OCI-LY3 (cell line): ENCODE results near the gene TP63.

Experiments
- H2AFZ ChIP-seq: fragments of 200-600, 300-600 bp; shearing (Covaris generic); 2 replicates; pipeline ENCODE4 v1.6.0; 2014; ENCODE audit warnings: antibody characterized with exemption, low read depth, low read length
- H3K27ac ChIP-seq: fragments of 200-600, 300-600 bp; sonication (generic); 2 replicates; pipeline ENCODE4 v1.5.1; 2014; ENCODE audit warnings: mild to moderate bottlenecking, low read length, moderate library complexity, mixed read lengths
- H3K27me3 ChIP-seq: fragments of 200-600, 300-600 bp; sonication (generic); 2 replicates; pipeline ENCODE4 v1.6.1; 2014; ENCODE audit warnings: low read depth, low read length, mixed read lengths
- H3K36me3 ChIP-seq: fragments of 200-600, 300-600 bp; sonication (generic); replicated peaks from 2 replicates; pipeline ENCODE3; 2014; ENCODE audit warnings: low read depth, low read length, mixed read lengths
- H3K4me1 ChIP-seq: fragments of 300-600, 200-600 bp; sonication (generic); 2 replicates; pipeline ENCODE4 v1.6.1; 2014; ENCODE audit warnings: low read length, mixed read lengths
- H3K4me2 ChIP-seq: fragments of 200-600, 300-600 bp; sonication (generic); 2 replicates; pipeline ENCODE4 v1.6.1; 2014; ENCODE audit warnings: low read length, mixed read lengths
- H3K4me3 ChIP-seq: fragments of 300-600, 200-600 bp; sonication (generic); 2 replicates; pipeline ENCODE4 v1.5.1; 2014; ENCODE audit warnings: antibody characterized with exemption, mild to moderate bottlenecking, low read length, moderate library complexity
- H3K79me2 ChIP-seq: fragments of 300-600, 200-600 bp; shearing (Covaris generic); 2 replicates; pipeline ENCODE4 v1.6.1; 2014; ENCODE audit warnings: mild to moderate bottlenecking, low read length, mixed read lengths
- H3K9ac ChIP-seq: fragments of 300-600, 200-600 bp; shearing (Covaris generic); 2 replicates; pipeline ENCODE4 v1.6.0; 2014; ENCODE audit warnings: mild to moderate bottlenecking, low read length, moderate library complexity
- H3K9me3 ChIP-seq: fragments of 200-600, 300-600 bp; shearing (Covaris generic); 2 replicates; pipeline ENCODE4 v1.6.1; 2014; ENCODE audit warnings: low read length, mixed read lengths; ENCODE audit not compliant: insufficient read depth
- H4K20me1 ChIP-seq: fragments of 200-600, 300-600 bp; sonication (generic); 2 replicates; pipeline ENCODE4 v1.6.1; 2016; ENCODE audit warnings: low read length, mixed read lengths; ENCODE audit not compliant: insufficient read depth
- EZH2phosphoT487 ChIP-seq: fragments of 200-600 bp; shearing (Covaris generic); IDR thresholded peaks from 2 replicates; pipeline ENCODE4 v1.6.1; 2018; ENCODE audit warnings: antibody characterized with exemption, mixed run types, low read depth
- TF ChIP-seq, protein P1 (sequence below): fragments of 200-600, 300-600 bp; sonication (generic); IDR thresholded peaks from 2 replicates; pipeline ENCODE4 v1.5.1; 2014; ENCODE audit warnings: antibody characterized with exemption, low read length, low read depth

The TP63 gene

DNA sequence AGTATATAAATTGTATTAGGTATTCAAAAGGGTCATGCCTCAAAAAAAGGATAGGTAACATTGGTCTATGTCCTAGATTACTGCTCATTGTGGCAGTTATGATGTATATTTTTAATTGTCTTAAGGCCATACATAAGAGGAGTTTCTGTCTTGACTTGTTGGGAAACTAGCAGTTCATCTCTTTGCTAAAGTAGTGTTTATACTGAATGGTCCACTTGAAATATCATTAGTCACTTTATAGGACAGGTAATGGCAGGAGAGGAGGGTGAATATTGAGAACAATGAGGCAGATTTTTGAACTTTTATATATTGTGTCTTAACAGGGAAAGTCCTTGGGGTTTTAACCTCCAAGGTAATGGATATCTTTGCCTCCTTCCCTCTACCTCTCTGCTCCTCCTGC lies 58.4 kb downstream of the TP63 start:
- no peak for TF ChIP-seq EZH2phosphoT487
- TF ChIP-seq, protein P1, sequence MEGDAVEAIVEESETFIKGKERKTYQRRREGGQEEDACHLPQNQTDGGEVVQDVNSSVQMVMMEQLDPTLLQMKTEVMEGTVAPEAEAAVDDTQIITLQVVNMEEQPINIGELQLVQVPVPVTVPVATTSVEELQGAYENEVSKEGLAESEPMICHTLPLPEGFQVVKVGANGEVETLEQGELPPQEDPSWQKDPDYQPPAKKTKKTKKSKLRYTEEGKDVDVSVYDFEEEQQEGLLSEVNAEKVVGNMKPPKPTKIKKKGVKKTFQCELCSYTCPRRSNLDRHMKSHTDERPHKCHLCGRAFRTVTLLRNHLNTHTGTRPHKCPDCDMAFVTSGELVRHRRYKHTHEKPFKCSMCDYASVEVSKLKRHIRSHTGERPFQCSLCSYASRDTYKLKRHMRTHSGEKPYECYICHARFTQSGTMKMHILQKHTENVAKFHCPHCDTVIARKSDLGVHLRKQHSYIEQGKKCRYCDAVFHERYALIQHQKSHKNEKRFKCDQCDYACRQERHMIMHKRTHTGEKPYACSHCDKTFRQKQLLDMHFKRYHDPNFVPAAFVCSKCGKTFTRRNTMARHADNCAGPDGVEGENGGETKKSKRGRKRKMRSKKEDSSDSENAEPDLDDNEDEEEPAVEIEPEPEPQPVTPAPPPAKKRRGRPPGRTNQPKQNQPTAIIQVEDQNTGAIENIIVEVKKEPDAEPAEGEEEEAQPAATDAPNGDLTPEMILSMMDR: no peak
- no peaks in the 10 kb centered on the region for H3K27me3 ChIP-seq
- H3K9ac ChIP-seq: no peak overlapping the region
- H3K79me2 ChIP-seq: peaks cover 12% of the 10 kb centered on the region
- H3K27ac ChIP-seq: no peak overlapping the region
- peaks cover 11% of the 10 kb centered on the region; the same call in 1 of the 2 replicates for H4K20me1 ChIP-seq
- H3K4me3 ChIP-seq: no peak overlapping the region
- no peak overlapping the region for H3K4me2 ChIP-seq
- no peak overlapping the region for H2AFZ ChIP-seq
- no peaks in the 10 kb centered on the region for H3K9me3 ChIP-seq
- H3K36me3 ChIP-seq: peaks cover 16% of the 10 kb centered on the region
- no peaks in the 10 kb centered on the region for H3K4me1 ChIP-seq

DNA sequence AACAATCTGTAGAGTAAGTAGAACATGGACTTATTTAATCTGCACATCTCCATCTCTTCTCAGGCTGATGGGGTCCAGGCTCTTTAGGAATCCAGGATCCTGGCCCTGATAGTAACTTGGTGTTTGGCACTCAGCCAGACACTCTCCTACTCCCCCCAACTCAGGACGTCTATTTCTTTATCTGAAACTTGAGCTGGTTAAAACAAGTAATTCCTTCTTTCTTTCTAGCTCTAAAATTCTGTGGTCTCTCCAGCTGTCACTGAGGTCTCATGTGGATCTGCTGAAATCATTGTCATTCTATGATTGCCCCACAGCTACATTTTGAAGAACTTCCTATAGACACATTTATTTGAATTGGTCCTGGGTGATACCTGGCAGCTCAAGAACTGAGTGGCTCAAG lies 59.0 kb downstream of the TP63 start:
- peaks cover 10% of the 10 kb centered on the region; the same call in 1 of the 2 replicates for H4K20me1 ChIP-seq
- no peak overlapping the region for H2AFZ ChIP-seq
- no peak for TF ChIP-seq EZH2phosphoT487
- TF ChIP-seq, protein P1: no peak
- no peak overlapping the region for H3K9ac ChIP-seq
- no peaks in the 10 kb centered on the region for H3K4me1 ChIP-seq
- H3K4me2 ChIP-seq: no peak overlapping the region
- H3K27me3 ChIP-seq: no peaks in the 10 kb centered on the region
- no peak overlapping the region for H3K4me3 ChIP-seq
- peaks cover 10% of the 10 kb centered on the region for H3K79me2 ChIP-seq
- H3K27ac ChIP-seq: no peak overlapping the region
- H3K36me3 ChIP-seq: peaks cover 16% of the 10 kb centered on the region
- H3K9me3 ChIP-seq: no peaks in the 10 kb centered on the region

DNA sequence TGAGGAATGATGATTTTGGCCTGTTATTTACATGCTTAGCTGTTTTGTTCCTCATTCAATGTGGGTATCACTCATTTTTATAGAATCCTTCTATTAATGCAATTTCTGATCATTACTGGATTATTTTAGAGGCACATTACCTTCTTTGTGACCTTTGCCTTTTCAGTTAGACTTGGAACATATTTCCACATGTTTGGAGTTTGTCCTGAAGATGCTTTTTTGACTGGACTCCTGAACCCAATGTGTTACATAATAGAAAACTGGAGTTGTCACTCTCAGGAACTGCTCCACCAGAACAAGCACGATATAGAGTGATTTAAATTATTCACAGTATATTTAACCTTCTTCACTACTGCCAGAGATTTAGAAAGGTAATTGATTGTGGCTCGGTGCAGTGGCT lies 59.5 kb downstream of the TP63 start:
- Histone ChIP-seq H2AFZ (no peak overlapping the region), H4K20me1 (peaks cover 8% of the 10 kb centered on the region; the same call in 1 of the 2 replicates), H3K36me3 (peaks cover 15% of the 10 kb centered on the region), H3K9me3 (no peaks in the 10 kb centered on the region), H3K4me3 (no peak overlapping the region), H3K4me2 (no peak overlapping the region), H3K9ac (no peak overlapping the region), H3K79me2 (peaks cover 11% of the 10 kb centered on the region; the same call in 1 of the 2 replicates), H3K27ac (no peak overlapping the region), H3K4me1 (no peaks in the 10 kb centered on the region), H3K27me3 (no peaks in the 10 kb centered on the region)
- TF ChIP-seq, protein P1: no peak
- TF ChIP-seq EZH2phosphoT487: no peak

DNA sequence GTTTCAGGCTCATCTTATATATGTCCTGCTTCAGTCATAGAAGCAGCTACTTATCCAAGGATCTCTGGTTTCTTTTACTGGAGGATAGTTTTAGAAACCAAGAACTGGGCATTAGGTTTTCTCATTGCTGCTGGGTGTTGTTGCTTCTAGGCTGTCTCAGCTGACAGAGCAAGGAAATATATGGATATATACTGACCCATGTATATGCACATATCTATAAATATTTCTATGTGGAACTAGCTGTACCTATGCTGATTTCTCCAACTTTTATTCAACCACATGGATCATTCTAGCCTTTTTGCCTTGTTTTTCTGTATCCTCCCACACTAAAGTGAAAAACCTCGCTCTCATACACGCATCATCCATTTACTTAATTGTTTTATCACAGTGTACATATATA lies 64.2 kb downstream of the TP63 start:
- Histone ChIP-seq H3K27me3 (no peaks in the 10 kb centered on the region), H3K4me3 (no peak overlapping the region), H3K9ac (no peak overlapping the region), H3K4me2 (no peak overlapping the region), H3K36me3 (peaks cover 3% of the 10 kb centered on the region), H3K27ac (no peak overlapping the region), H3K79me2 (peaks cover 16% of the 10 kb centered on the region), H3K4me1 (no peaks in the 10 kb centered on the region), H2AFZ (no peak overlapping the region), H4K20me1 (peaks cover 8% of the 10 kb centered on the region; the same call in 1 of the 2 replicates), H3K9me3 (no peaks in the 10 kb centered on the region)
- TF ChIP-seq, protein P1: no peak
- TF ChIP-seq EZH2phosphoT487: no peak
